KMS-11 (cell line): ENCODE data around the gene RBP5.

Experiments
- H2AFZ ChIP-seq: fragments of 200-600 bp; sonication (generic); 2 replicates; pipeline ENCODE4 v1.6.1; 2016; ENCODE audit warnings: antibody characterized with exemption, mixed run types, low read depth
- H3K27ac ChIP-seq: fragments of 200-600 bp; sonication (generic); 2 replicates; pipeline ENCODE4 v1.6.1; 2016; ENCODE audit warnings: mild to moderate bottlenecking, mixed run types
- H3K27me3 ChIP-seq: fragments of 200-600 bp; sonication (generic); 2 replicates; pipeline ENCODE4 v1.6.1; 2017; ENCODE audit warnings: mild to moderate bottlenecking, low read depth, mixed run types, moderate library complexity; ENCODE audit not compliant: insufficient read depth
- H3K36me3 ChIP-seq: fragments of 200-600 bp; sonication (generic); 2 replicates; pipeline ENCODE4 v1.6.1; 2017; ENCODE audit warnings: mild to moderate bottlenecking, mixed run types; ENCODE audit not compliant: insufficient read depth
- H3K4me1 ChIP-seq: fragments of 200-600 bp; sonication (generic); 2 replicates; pipeline ENCODE4 v1.6.1; 2016; ENCODE audit warnings: mild to moderate bottlenecking, low read depth, mixed run types; ENCODE audit not compliant: poor library complexity, severe bottlenecking
- H3K4me2 ChIP-seq: fragments of 200-600 bp; sonication (generic); 2 replicates; pipeline ENCODE4 v1.7.0; 2016; ENCODE audit warnings: mild to moderate bottlenecking, mixed run types
- H3K4me3 ChIP-seq: fragments of 200-600 bp; sonication (generic); IDR thresholded peaks from 2 replicates; pipeline ENCODE4 v1.6.1; 2017; ENCODE audit warnings: low read depth, low read length, mixed read lengths; ENCODE audit not compliant: insufficient read depth
- H3K79me2 ChIP-seq: fragments of 200-600 bp; sonication (generic); 2 replicates; pipeline ENCODE4 v1.6.1; 2016; ENCODE audit warnings: low read depth, mixed run types; ENCODE audit not compliant: insufficient read depth
- H3K9ac ChIP-seq: fragments of 200-600 bp; sonication (generic); 2 replicates; pipeline ENCODE4 v1.6.1; 2016; ENCODE audit warnings: mild to moderate bottlenecking, mixed run types
- H4K20me1 ChIP-seq: fragments of 200-600 bp; sonication (generic); 2 replicates; pipeline ENCODE4 v1.6.1; 2016; ENCODE audit warnings: mild to moderate bottlenecking, mixed run types; ENCODE audit not compliant: insufficient read depth
- TF ChIP-seq, protein P1 (sequence below): fragments of 200-600 bp; sonication (generic); conservative IDR thresholded peaks from 2 replicates; pipeline ENCODE4 v1.6.1; 2017; ENCODE audit warnings: low read depth, mild to moderate bottlenecking, antibody characterized with exemption, low read length, moderate library complexity, mixed read lengths

Gene RBP5

DNA sequence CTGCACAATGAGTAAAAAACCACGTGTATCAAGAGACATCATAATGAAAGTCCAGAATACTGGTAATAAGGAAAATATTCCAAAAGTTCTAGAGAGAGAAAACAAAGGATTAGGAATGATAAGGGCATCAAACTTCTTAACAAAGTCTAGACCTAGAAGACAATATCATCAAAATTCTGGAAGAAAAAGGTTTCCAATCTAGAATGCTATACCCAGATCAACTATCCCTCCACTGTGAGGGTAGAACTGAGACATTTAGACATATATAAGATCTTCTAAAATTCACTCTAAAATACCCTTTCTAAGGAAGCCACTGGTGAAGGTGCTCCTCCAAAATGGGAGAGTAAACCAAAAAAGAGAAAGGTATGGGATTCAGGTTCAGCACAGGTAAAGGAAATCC, 22.6 kb downstream of the RBP5 start:
- H3K27me3 ChIP-seq = no peaks in the 10 kb centered on the region
- H4K20me1 ChIP-seq = no peaks in the 10 kb centered on the region
- no peak overlapping the region for H3K4me2 ChIP-seq
- TF ChIP-seq, protein P1, sequence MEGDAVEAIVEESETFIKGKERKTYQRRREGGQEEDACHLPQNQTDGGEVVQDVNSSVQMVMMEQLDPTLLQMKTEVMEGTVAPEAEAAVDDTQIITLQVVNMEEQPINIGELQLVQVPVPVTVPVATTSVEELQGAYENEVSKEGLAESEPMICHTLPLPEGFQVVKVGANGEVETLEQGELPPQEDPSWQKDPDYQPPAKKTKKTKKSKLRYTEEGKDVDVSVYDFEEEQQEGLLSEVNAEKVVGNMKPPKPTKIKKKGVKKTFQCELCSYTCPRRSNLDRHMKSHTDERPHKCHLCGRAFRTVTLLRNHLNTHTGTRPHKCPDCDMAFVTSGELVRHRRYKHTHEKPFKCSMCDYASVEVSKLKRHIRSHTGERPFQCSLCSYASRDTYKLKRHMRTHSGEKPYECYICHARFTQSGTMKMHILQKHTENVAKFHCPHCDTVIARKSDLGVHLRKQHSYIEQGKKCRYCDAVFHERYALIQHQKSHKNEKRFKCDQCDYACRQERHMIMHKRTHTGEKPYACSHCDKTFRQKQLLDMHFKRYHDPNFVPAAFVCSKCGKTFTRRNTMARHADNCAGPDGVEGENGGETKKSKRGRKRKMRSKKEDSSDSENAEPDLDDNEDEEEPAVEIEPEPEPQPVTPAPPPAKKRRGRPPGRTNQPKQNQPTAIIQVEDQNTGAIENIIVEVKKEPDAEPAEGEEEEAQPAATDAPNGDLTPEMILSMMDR = no peak
- H3K9ac ChIP-seq = no peak overlapping the region
- peaks cover 12% of the 10 kb centered on the region for H3K4me1 ChIP-seq
- H3K27ac ChIP-seq = no peak overlapping the region
- H3K79me2 ChIP-seq = 0 out of 2 replicates have a peak, but pooled peaks cover 4% of the 10 kb centered on the region
- no peak overlapping the region for H3K4me3 ChIP-seq
- no peaks in the 10 kb centered on the region for H3K36me3 ChIP-seq
- H2AFZ ChIP-seq = no peak overlapping the region

DNA sequence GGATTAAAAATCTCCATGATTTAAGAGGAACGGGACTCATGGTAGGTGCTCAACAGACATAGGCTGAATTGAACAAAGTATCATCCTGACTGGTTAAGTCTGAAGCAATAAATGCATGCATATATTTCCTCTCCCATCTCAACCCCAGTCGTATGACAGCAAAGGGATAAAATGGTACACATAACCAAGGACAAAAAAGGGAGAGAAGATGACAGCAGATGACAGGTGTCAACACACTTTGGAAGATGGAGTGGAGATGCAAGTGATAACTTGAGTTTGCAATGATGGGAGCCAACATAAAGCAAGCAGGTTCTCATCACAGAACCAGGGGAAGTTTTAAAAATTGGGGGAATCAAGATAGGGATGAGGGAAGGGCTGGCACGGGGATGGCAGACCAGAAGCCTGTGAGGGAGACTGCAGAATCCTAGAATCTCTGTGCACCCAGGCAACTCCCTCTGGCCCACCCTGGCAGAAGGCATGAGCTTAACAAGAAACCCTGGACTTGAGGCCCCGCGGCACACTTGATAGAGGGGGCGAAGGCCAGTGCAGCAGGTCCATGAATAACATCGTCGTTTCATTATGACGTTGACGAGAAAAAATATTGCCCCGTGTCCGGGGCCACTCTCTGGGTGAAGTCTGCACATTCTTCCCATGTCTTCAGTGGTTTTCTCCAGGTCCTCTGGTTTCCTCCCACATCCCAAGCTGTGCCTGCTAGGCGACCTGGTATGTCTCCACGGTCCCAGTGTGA, 24.7 kb downstream of the RBP5 start:
- TF ChIP-seq, protein P1 = no peak

DNA sequence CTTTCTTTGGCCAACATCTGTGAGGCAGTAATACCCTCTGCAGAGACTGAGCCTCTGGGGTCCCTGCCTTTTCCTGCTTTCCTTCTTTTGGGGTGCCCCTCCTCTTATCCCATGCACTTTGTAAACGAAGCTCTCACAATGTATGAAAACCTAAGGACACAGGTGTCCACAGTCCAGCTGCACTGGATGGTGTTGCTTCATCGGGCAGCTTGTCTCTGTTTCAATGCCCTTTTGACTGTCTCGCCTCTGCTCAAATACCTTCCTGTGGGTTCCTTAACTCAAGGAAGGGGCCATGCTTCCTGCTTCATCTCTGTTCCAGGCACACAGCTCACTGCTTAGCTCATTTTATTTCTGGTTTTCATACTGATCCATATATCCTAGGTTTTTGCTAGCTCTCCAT, 26.1 kb downstream of the RBP5 start:
- Histone ChIP-seq H3K4me3 (no peak overlapping the region), H3K4me2 (no peak overlapping the region), H2AFZ (no peak overlapping the region), H3K79me2 (0 out of 2 replicates have a peak, but pooled peaks cover 4% of the 10 kb centered on the region), H4K20me1 (no peaks in the 10 kb centered on the region), H3K36me3 (no peaks in the 10 kb centered on the region), H3K27me3 (no peaks in the 10 kb centered on the region), H3K4me1 (peaks cover 6% of the 10 kb centered on the region), H3K9ac (no peak overlapping the region), H3K27ac (no peak overlapping the region)
- TF ChIP-seq, protein P1 = no peak

More for the DNA sequence above, 24.7 kb downstream of the RBP5 start:
- Histone ChIP-seq H3K4me3 (no peak overlapping the region), H3K4me2 (no peak overlapping the region), H2AFZ (no peak overlapping the region), H4K20me1 (no peaks in the 10 kb centered on the region), H3K27me3 (no peaks in the 10 kb centered on the region), H3K4me1 (peaks cover 6% of the 10 kb centered on the region), H3K9ac (no peak overlapping the region), H3K79me2 (0 out of 2 replicates have a peak, but pooled peaks cover 4% of the 10 kb centered on the region), H3K36me3 (no peaks in the 10 kb centered on the region), H3K27ac (no peak overlapping the region)

DNA sequence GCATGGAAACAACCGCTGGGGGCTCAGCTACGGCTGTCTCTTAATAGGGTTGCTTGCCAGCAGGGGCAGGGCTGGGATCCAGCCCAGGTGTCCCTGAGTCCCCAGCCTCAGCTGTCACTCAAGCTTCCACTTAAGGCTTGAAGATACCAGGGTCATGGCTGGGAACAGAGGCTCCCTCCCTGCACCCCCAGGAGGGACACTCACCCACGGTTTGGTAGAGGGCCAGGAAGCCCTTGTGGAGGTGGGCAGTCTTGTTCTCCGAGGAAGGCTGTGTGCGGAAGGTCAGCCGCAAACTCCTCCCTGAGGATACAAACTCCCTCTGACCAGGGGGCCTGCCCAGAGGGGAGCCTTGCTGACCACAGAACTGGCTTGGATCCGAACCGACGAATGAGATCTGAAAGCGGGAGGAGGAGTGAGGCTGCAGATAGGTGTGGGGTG, 27.0 kb downstream of the RBP5 start:
- Histone ChIP-seq H3K27ac (no peak overlapping the region), H3K9ac (no peak overlapping the region), H3K4me1 (peaks cover under 1% of the 10 kb centered on the region)

More for the DNA sequence above, 27.0 kb downstream of the RBP5 start:
- no peaks in the 10 kb centered on the region for H3K79me2 ChIP-seq
- TF ChIP-seq, protein P1 = no peak
- H3K36me3 ChIP-seq = no peaks in the 10 kb centered on the region
- no peak overlapping the region for H2AFZ ChIP-seq
- H3K4me2 ChIP-seq = no peak overlapping the region
- no peaks in the 10 kb centered on the region for H3K27me3 ChIP-seq
- H4K20me1 ChIP-seq = no peaks in the 10 kb centered on the region
- H3K4me3 ChIP-seq = no peak overlapping the region
